H1 (cell line): ENCODE data around the gene WFDC5. TPM values are rescaled to one million over a fixed set of nuclear protein-coding genes. Genes with fewer than 3 reads are reported as not detected.

Source experiments
- FOSL1 ChIP-seq: IDR thresholded peaks from 2 replicates; pipeline ENCODE4 v1.6.1; 2011; ENCODE audit warnings: mild to moderate bottlenecking, low read depth, low read length, moderate library complexity; ENCODE audit not compliant: insufficient read depth
- KDM1A ChIP-seq: fragments of 200-600, 300-600 bp; sonication (generic); IDR thresholded peaks from 2 replicates; pipeline ENCODE4 v1.7.1; 2016; ENCODE audit warnings: mild to moderate bottlenecking, low read length, borderline replicate concordance
- POLR2A ChIP-seq, 2 experiments: IDR thresholded peaks; 1 replicate in 1 of 2; 2 replicates in 1 of 2; pipeline ENCODE4 v1.6.1; 2011; ENCODE audit warnings: low read depth in 2 of 2, low read length in 2 of 2, mild to moderate bottlenecking in 2 of 2; ENCODE audit errors: control extremely low read depth in 1 of 2
- polyA plus RNA-seq, 7 experiments: library from polyadenylated mRNA; depleted of rRNA in 3 of 7; stranded (reverse) in 5 of 7; unstranded in 2 of 7; fragments of >200 nt in 5 of 7; fragments of 200-250 nt in 2 of 7; gene quantifications; 1 replicate in 5 of 7; 2 replicates in 1 of 7; 4 replicates in 1 of 7; pipeline versions ENCODE4 v1.2.1 to v1.2.3, GENCODE V29; 2011 to 2013; ENCODE audit warnings: missing spikeins in 2 of 7, mixed read lengths in 2 of 7
- total RNA-seq: library from RNA; stranded (reverse); fragmentation: NEBNext Ultra II Directional; extraction: Animal tissue kit (Norgen Biotek cat#: 25700); gene quantifications from 2 replicates; pipeline ENCODE4 v1.2.1, GENCODE V29; 2021
- TF ChIP-seq, protein P1 (sequence below): IDR thresholded peaks from 2 replicates; pipeline ENCODE4 v1.6.1; 2012; ENCODE audit warnings: inconsistent platforms

The WFDC5 gene
- total and polyA plus RNA-seq, 2 of the 8 experiments (the other 6 are each of a cell fraction or from before 2014, with no cell fraction given) = not detected

DNA sequence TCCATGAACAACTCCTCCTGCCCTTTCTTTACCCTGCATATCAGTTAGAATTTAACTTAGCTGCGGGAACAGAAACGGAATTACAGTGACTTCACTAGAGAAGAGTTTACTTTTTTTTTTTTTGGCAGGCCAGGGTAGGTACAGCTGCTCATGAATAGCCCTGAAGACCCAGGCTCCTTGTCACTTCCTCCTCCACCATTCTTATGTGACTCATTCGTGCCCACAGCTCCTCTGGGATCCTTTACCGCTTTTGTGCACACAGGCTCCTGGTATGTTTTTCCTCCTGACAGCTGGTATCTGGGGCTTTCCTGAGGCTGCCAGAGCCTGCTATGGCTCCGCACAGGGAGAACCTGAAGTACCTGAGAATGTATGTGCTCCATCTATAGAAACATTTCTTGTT, 10.2 kb downstream of the WFDC5 start (continued):
- TF ChIP-seq KDM1A (no peak), FOSL1 (no peak), POLR2A (IDR thresholded peaks at IDR 0.05; ENCODE audit: control extremely low read depth in 1 of 2, low read depth in 2 of 2, low read length in 2 of 2) (no peak)
- TF ChIP-seq, protein P1, sequence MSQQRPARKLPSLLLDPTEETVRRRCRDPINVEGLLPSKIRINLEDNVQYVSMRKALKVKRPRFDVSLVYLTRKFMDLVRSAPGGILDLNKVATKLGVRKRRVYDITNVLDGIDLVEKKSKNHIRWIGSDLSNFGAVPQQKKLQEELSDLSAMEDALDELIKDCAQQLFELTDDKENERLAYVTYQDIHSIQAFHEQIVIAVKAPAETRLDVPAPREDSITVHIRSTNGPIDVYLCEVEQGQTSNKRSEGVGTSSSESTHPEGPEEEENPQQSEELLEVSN = no peak
